Fibroblast of lung (primary cell): ENCODE results near the gene ENOX1.

ENCODE experiments used
- CTCF ChIP-seq, 2 donors: IDR thresholded peaks in 1 of 2; conservative IDR thresholded peaks in 1 of 2; 1 replicate in 1 of 2; 2 replicates in 1 of 2; pipeline ENCODE4 v1.5.1; 2011 to 2012; ENCODE audit warnings: low read length in 2 of 2, control low read depth in 1 of 2, inconsistent platforms in 1 of 2, low read depth in 1 of 2, mild to moderate bottlenecking in 1 of 2
- EZH2 ChIP-seq: IDR thresholded peaks from 2 replicates; pipeline ENCODE4 v1.5.1; 2012; ENCODE audit warnings: low read length, control low read depth, mild to moderate bottlenecking; ENCODE audit errors: missing control alignments

GRCh38 chr13:43776006-43776405, 10.8 kb downstream of the ENOX1 start:
- no peak for TF ChIP-seq CTCF (conservative IDR thresholded peaks at IDR 0.05 in 1 of 2, IDR thresholded peaks at IDR 0.05 in 1 of 2; ENCODE audit: low read depth in 1 of 2, low read length in 2 of 2)
- no peak for TF ChIP-seq EZH2
